K562 (cell line): Measurements from ENCODE around the gene VEGFA. TPM values are rescaled to one million over a fixed set of nuclear protein-coding genes. Genes with fewer than 3 reads are reported as not detected.
"Not testable (repeated sequence)": the region's sequence is repeated elsewhere in the genome, so short reads cannot be mapped to it uniquely, and the experiment has no call there.

Experiments used
- ATAC-seq: fragments of 200-7000 bp; cut with Tn5 transposase; 3 replicates; pipeline ENCODE4 v1.9.1; 2020; ENCODE audit warnings: moderate library complexity
- BruUV-seq: library from RNA; stranded (reverse); fragments of 400-500 nt; replicated peaks from 2 replicates; lab custom pipeline; 2021; lab: Mats Ljungman, UMichigan
- CTCF ChIA-PET: fragments of 300-600 bp; formaldehyde crosslinking; extraction: SDS; loops from one replicate; lab custom pipeline; 2021; ENCODE audit warnings: low intra/inter-chr PET ratio; lab: Yijun Ruan, JAX
- POLR2A ChIA-PET: fragments of 300-600, 350-650 bp; sonication (Branson Sonifier 250); formaldehyde crosslinking; extraction: SDS; loops from one replicate; lab custom pipeline; 2021; ENCODE audit warnings: antibody characterized with exemption, inconsistent platforms; lab: Yijun Ruan, JAX
- DNase-seq, 4 experiments: peaks; one replicate each; pipeline versions ENCODE4 v3.0.0 to v3.0.0-alpha.2; 2011 to 2018; ENCODE audit warnings: low spot score in 3 of 4, mixed read lengths in 3 of 4; ENCODE audit errors: extremely low read depth in 1 of 4
- FAIRE-seq: peaks from 2 replicates; lab custom pipeline; 2011; peaks lifted over from hg19 to GRCh38; lab: Jason Lieb, UNC
- H2AFZ ChIP-seq: 2 replicates; pipeline ENCODE4 v1.6.0; 2011; ENCODE audit warnings: low read depth, low read length, control low read depth, inconsistent platforms
- H3K27ac ChIP-seq: fragments of 200-600 bp; 3 replicates; pipeline ENCODE4 v1.8.0; 2011; ENCODE audit warnings: low read depth, mild to moderate bottlenecking, control low read depth, inconsistent platforms, low read length, moderate library complexity, mixed read lengths; ENCODE audit errors: extremely low read depth
- H3K27me3 ChIP-seq, 2 experiments: fragments of 300-600 bp in 1 of 2; 2 replicates in 1 of 2; 3 replicates in 1 of 2; pipeline versions ENCODE4 v1.6.0 to v1.8.0; 2011; ENCODE audit warnings: inconsistent platforms in 2 of 2, low read length in 2 of 2, mild to moderate bottlenecking in 1 of 2, mixed read lengths in 1 of 2, moderate library complexity in 1 of 2; ENCODE audit not compliant: control insufficient read depth in 2 of 2, insufficient read depth in 2 of 2
- H3K36me3 ChIP-seq: fragments of 300-600 bp; 3 replicates; pipeline ENCODE4 v1.8.0; 2011; ENCODE audit warnings: mild to moderate bottlenecking, low read length, inconsistent platforms; ENCODE audit not compliant: control insufficient read depth, insufficient read depth
- H3K4me1 ChIP-seq, 2 experiments: fragments of 200-600 bp in 1 of 2; replicated peaks in 1 of 2; 2 replicates in 1 of 2; 3 replicates in 1 of 2; pipeline versions ENCODE4 v1.5.1 to v1.8.0; 2011; ENCODE audit warnings: inconsistent platforms in 2 of 2, low read length in 2 of 2, mild to moderate bottlenecking in 1 of 2, mixed read lengths in 1 of 2, moderate library complexity in 1 of 2; ENCODE audit not compliant: control insufficient read depth in 2 of 2, insufficient read depth in 2 of 2
- H3K4me2 ChIP-seq: 2 replicates; pipeline ENCODE4 v1.6.1; 2011; ENCODE audit warnings: low read length, control low read depth, inconsistent platforms, mixed read lengths; ENCODE audit not compliant: insufficient read depth
- H3K4me3 ChIP-seq: fragments of 200-600 bp; sonication (generic), shearing (Covaris generic); 2 replicates; pipeline ENCODE4 v1.5.1; 2016; ENCODE audit warnings: control low read depth, inconsistent platforms
- H3K79me2 ChIP-seq: fragments of 200-600 bp; 3 replicates; pipeline ENCODE4 v1.8.0; 2011; ENCODE audit warnings: low read length, inconsistent platforms; ENCODE audit not compliant: control insufficient read depth, insufficient read depth
- H3K9ac ChIP-seq, 2 experiments: 2 replicates each; pipeline versions ENCODE4 v1.6.0 to v1.6.1; 2011; ENCODE audit warnings: low read depth in 2 of 2, low read length in 2 of 2, control low read depth in 1 of 2, inconsistent platforms in 1 of 2, mild to moderate bottlenecking in 1 of 2, mixed read lengths in 1 of 2; ENCODE audit not compliant: insufficient read depth in 1 of 2
- H3K9me1 ChIP-seq: one replicate; pipeline ENCODE4 v1.6.0; 2011; ENCODE audit warnings: inconsistent platforms, mild to moderate bottlenecking, low read length, moderate library complexity; ENCODE audit not compliant: control insufficient read depth, insufficient read depth
- H3K9me3 ChIP-seq: replicated peaks from 2 replicates; pipeline ENCODE4 v1.5.1; 2011; ENCODE audit warnings: low read depth, low read length, inconsistent platforms; ENCODE audit not compliant: control insufficient read depth, insufficient read depth
- H4K20me1 ChIP-seq: replicated peaks from 2 replicates; pipeline ENCODE4 v1.6.1; 2011; ENCODE audit warnings: low read length, inconsistent platforms, mixed read lengths; ENCODE audit not compliant: control insufficient read depth, insufficient read depth
- JUND ChIP-seq, 2 experiments: IDR thresholded peaks; 2 replicates in 1 of 2; 3 replicates in 1 of 2; pipeline ENCODE4 v1.6.1; 2011; ENCODE audit warnings: borderline replicate concordance in 2 of 2, low read depth in 2 of 2, low read length in 2 of 2, improper control_type of control experiment in 1 of 2, missing biosample characterization in 1 of 2, missing genetic modification characterization in 1 of 2, missing genetic modification reagents in 1 of 2
- MCM3 ChIP-seq: fragments of 450-650 bp; IDR thresholded peaks from 2 replicates; pipeline ENCODE4 v1.6.1; 2016
- MTA3 ChIP-seq: fragments of 450-650 bp; formaldehyde crosslinking; IDR thresholded peaks from 2 replicates; pipeline ENCODE4 v1.6.1; 2017; ENCODE audit warnings: mild to moderate bottlenecking, borderline replicate concordance
- SMC3 ChIP-seq: conservative IDR thresholded peaks from 2 replicates; pipeline ENCODE4 v1.6.1; 2011; ENCODE audit warnings: low read depth, low read length, improper control_type of control experiment; ENCODE audit not compliant: insufficient read depth
- ZKSCAN8 ChIP-seq: fragments of 200-800 bp; sonication (Bioruptor generic); IDR thresholded peaks from 2 replicates; pipeline ENCODE4 v1.6.1; 2016; ENCODE audit warnings: missing genetic modification characterization, missing compliant biosample characterization
- ZNF316 ChIP-seq: fragments of 450-650 bp; IDR thresholded peaks from 2 replicates; pipeline ENCODE4 v1.6.1; 2016
- WGBS: fragments of 100-300 bp; shearing (Covaris generic); methylation state at CpG from one replicate; pipeline ENCODE4 v1.1.6; 2016; ENCODE audit warnings: low coverage, mixed read lengths; ENCODE audit not compliant: insufficient coverage; ENCODE audit errors: missing lambda C conversion rate; 5-methylcytosine and 5-hydroxymethylcytosine counted together
- in situ Hi-C: fragments of 300-500 bp; cut with MboI; formaldehyde crosslinking; loops from 4 replicates; pipeline ENCODE4 v1.15.0; 2018; ENCODE audit warnings: inconsistent platforms, mixed read lengths
- intact Hi-C: fragments of 100-400 bp; cut with micrococcal nuclease; formaldehyde crosslinking; loops from 2 replicates; pipeline ENCODE4 v1.14.2; 2022
- polyA plus RNA-seq, 8 experiments: library from polyadenylated mRNA; depleted of rRNA in 4 of 8; stranded (reverse) in 5 of 8; unstranded in 3 of 8; fragments of >200 nt; fragmentation: Nextera tagmentation in 2 of 8; fragmentation: Illumina TruSeq in 1 of 8; extraction: Ambion mirVana in 2 of 8; extraction: Trizol in 1 of 8; gene quantifications; 2 replicates each; pipeline versions ENCODE4 v1.2.1 to v1.2.3, GENCODE V29; 2011 to 2014; ENCODE audit warnings: inconsistent platforms in 1 of 8, missing spikeins in 1 of 8
- total RNA-seq, 7 experiments: library from RNA; depleted of rRNA in 6 of 7; stranded (reverse); fragments of >200 nt in 6 of 7; fragmentation: Illumina TruSeq in 2 of 7; extraction: Trizol in 2 of 7; gene quantifications; 2 replicates each; pipeline versions ENCODE4 v1.2.1 to v1.2.3, GENCODE V29; 2011 to 2021; ENCODE audit warnings: low replicate concordance in 1 of 7
- TF ChIP-seq, protein P1 (sequence below), 2 experiments: fragments of 450-650 bp; IDR thresholded peaks; 2 replicates each; pipeline ENCODE4 v1.6.1; 2016
- TF ChIP-seq, protein P2 (sequence below): fragments of 200-800 bp; sonication (Bioruptor generic); IDR thresholded peaks from 2 replicates; pipeline ENCODE4 v1.6.1; 2017; ENCODE audit warnings: missing genetic modification characterization, missing compliant biosample characterization

Gene VEGFA
- total and polyA plus RNA-seq, 9 of the 15 experiments (the other 6 are each of a cell fraction or from before 2014, with no cell fraction given): 14.0 to 271 (median 124) TPM

DNA sequence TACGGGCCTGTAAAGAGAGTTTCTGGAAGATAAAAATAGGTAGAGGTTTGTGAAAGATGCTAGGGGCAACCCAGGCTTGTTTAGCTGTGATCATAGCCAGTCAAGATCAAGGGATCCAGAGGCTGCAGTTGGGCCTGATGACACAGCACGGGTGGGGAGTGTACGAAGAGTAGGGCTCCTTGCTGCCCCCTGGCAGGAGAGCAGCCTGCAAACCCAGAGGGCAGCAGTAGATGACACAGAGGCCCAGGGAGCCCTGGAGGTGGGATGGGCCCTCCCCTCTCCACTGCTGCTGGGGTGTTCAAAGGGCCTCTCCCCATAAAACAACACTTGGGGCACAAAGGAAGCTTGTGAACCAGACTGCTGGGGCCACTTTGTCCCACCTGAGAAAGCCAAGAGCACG lies 47.2 kb downstream of the VEGFA start (continued):
- TF ChIP-seq, protein P1, sequence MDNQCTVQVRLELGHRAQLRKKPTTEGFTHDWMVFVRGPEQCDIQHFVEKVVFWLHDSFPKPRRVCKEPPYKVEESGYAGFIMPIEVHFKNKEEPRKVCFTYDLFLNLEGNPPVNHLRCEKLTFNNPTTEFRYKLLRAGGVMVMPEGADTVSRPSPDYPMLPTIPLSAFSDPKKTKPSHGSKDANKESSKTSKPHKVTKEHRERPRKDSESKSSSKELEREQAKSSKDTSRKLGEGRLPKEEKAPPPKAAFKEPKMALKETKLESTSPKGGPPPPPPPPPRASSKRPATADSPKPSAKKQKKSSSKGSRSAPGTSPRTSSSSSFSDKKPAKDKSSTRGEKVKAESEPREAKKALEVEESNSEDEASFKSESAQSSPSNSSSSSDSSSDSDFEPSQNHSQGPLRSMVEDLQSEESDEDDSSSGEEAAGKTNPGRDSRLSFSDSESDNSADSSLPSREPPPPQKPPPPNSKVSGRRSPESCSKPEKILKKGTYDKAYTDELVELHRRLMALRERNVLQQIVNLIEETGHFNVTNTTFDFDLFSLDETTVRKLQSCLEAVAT (IDR thresholded peaks at IDR 0.05): 0 out of 4 replicates have a peak, but pooled peaks of 1 of the 2 experiments have one; percentile 12
- TF ChIP-seq MCM3 (no peak), ZNF316 (peak; percentile 40; the same call in 1 of the 2 replicates), ZKSCAN8 (CRISPR knock-in tag) (no peak), SMC3 (peak; percentile 38), MTA3 (0 out of 2 replicates have a peak, but pooled peaks have one; percentile 34), JUND (IDR thresholded peaks at IDR 0.05; ENCODE audit: borderline replicate concordance, low read depth, low read length) (peak; percentile 54; the same call in 1 of the 2 replicates), JUND (tag; IDR thresholded peaks at IDR 0.05; ENCODE audit: borderline replicate concordance, low read depth, low read length) (peak; percentile 26; the same call in 1 of the 3 replicates)
- TF ChIP-seq, protein P2, sequence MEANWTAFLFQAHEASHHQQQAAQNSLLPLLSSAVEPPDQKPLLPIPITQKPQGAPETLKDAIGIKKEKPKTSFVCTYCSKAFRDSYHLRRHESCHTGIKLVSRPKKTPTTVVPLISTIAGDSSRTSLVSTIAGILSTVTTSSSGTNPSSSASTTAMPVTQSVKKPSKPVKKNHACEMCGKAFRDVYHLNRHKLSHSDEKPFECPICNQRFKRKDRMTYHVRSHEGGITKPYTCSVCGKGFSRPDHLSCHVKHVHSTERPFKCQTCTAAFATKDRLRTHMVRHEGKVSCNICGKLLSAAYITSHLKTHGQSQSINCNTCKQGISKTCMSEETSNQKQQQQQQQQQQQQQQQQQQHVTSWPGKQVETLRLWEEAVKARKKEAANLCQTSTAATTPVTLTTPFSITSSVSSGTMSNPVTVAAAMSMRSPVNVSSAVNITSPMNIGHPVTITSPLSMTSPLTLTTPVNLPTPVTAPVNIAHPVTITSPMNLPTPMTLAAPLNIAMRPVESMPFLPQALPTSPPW (CRISPR knock-in tag): peak; percentile 49; the same call in 1 of the 2 replicates

DNA sequence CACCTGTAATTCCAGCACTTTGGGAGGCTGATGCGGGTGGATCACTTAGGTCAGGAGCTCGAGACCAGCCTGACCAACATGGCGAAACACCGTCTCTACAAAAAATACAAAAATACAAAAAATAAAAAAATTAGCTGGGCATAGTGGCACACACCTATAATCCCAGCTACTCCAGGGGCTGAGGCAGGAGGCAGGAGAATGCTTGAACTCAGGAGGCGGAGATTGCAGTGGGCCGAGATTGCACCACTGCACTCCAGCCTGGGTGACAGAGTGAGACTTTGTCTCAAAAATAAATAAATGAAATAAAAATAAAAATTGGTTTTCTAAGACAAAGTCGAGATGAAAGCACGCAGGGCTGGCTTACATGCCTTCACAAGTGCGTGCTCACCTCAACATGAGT lies 49.0 kb downstream of the VEGFA start:
- H4K20me1 ChIP-seq, DNase-seq, H3K36me3 ChIP-seq, CTCF ChIA-PET, FAIRE-seq, ATAC-seq, H3K9me1 ChIP-seq, in situ Hi-C loops, H2AFZ ChIP-seq, H3K9me3 ChIP-seq, BruUV-seq, H3K79me2 ChIP-seq, H3K4me2 ChIP-seq, H3K4me3 ChIP-seq, H3K9ac ChIP-seq, H3K27ac ChIP-seq, intact Hi-C loops, H3K27me3 ChIP-seq: not testable (repeated sequence)
- 56% methylated on average over 9 of the region's 9 CpGs for WGBS
- H3K4me1 ChIP-seq: peaks cover 1 to 14% of the 10 kb centered on the region in 2 experiments; a peak in 4 of 5 replicates
- POLR2A ChIA-PET: interaction anchor here (0.6 to 1.7 kb wide), 4 partner anchors 14 to 432 kb away, joined by 3 to 6 read pairs (median 4); no protein-coding TSS in a partner anchor
